ENCODE measurements around the gene XYLT1. TPM values are rescaled to one million over a fixed set of nuclear protein-coding genes. Genes with fewer than 3 reads are reported as not detected.

XYLT1 gene
- total and polyA plus RNA-seq, 2 of the 4 experiments (the other 2 are of a cell fraction): 9.0 to 12.7 TPM

DNA sequence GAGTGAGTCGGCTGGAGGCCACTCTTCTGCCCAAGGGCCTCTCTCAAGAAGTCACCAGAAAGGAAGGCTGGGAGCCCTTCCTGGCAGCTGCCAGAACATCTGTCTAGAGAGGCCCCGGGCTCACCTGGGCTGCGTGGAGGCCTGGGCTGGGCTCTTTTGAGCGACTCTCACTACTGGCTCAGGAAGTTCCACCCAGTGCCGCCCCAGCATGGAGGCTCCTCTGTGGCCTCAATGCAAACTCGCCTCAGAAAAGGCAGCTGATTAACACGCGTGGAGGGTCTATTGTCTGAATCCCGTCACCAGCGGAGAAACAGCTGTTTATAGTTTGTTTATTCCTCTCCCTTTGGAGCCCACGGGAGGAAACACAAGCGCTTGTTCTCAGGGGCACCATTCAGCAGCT is 25.3 kb downstream of the XYLT1 start:
- Histone ChIP-seq H4K20me1 (ENCODE audit: insufficient read depth, low read length) (peaks cover 4% of the 10 kb centered on the region), H3K9ac (ENCODE audit: low read depth, low read length) (no peak overlapping the region), H3K4me2 (ENCODE audit: low read depth, low read length) (no peak overlapping the region), H4K8ac (ENCODE audit: low read depth in 2 of 2, low read length in 2 of 2) (no peak overlapping the region), H3K4me3 (ENCODE audit: insufficient read depth, low read depth, low read length) (no peak overlapping the region), H4K5ac (ENCODE audit: low read depth, low read length) (no peak overlapping the region), H2BK120ac (ENCODE audit: low read depth, low read length) (no peak overlapping the region), H3K14ac (replicated peaks; ENCODE audit: low read depth, low read length) (no peak overlapping the region), H2AK9ac (replicated peaks; ENCODE audit: low read depth, low read length, poor library complexity) (no peak overlapping the region), H3K79me1 (ENCODE audit: low read depth in 1 of 2, low read length in 2 of 2) (peaks cover 0 to 28% of the 10 kb centered on the region in 2 experiments), H2BK20ac (ENCODE audit: low read depth, low read length) (no peak overlapping the region), H3K4me1 (ENCODE audit: control insufficient read depth, insufficient read depth, low read length) (0 out of 2 replicates have a peak, but pooled peaks cover 2% of the 10 kb centered on the region), H3K27me3 (ENCODE audit: control insufficient read depth, insufficient read depth, low read length) (no peaks in the 10 kb centered on the region), H3K56ac (ENCODE audit: extremely low read depth, insufficient read depth, low read length) (no peak overlapping the region), H3K23ac (ENCODE audit: low read depth, low read length) (no peak overlapping the region), H2AFZ (replicated peaks; ENCODE audit: low read length, poor library complexity) (no peak overlapping the region), H3K9me3 (ENCODE audit: control insufficient read depth, insufficient read depth, low read length) (no peaks in the 10 kb centered on the region), H2BK5ac (ENCODE audit: low read depth, low read length, poor library complexity, severe bottlenecking) (no peak overlapping the region), H3K18ac (ENCODE audit: low read depth, low read length) (no peak overlapping the region), H4K91ac (ENCODE audit: insufficient read depth, low read depth, low read length) (no peak overlapping the region), H3K4ac (ENCODE audit: low read depth, low read length) (no peak overlapping the region), H2BK15ac (ENCODE audit: low read depth, low read length) (no peak overlapping the region), H3K27ac (ENCODE audit: insufficient read depth, low read length) (no peak overlapping the region), H2AK5ac (ENCODE audit: low read depth, low read length) (no peak overlapping the region), H3K36me3 (ENCODE audit: control insufficient read depth, insufficient read depth, low read length) (no peaks in the 10 kb centered on the region), H3K9me1 (ENCODE audit: insufficient read depth, low read length) (peaks cover 3% of the 10 kb centered on the region; the same call in 1 of the 2 replicates)
- intact Hi-C loops (cut with micrococcal nuclease) (no loop called here), dilution Hi-C loops (cut with HindIII; ENCODE audit: low sequenced_read_pairs, unreplicated experiment) (no loop called here), in situ Hi-C loops (cut with MboI; ENCODE audit: low sequenced_read_pairs) (no loop called here)
- no peak for DNase-seq
- 84% methylated on average over 7 of the region's 12 CpGs; no CpG with 5 or more reads in 1 of the 2 experiments for WGBS, 2 experiments (ENCODE audit: extremely low coverage in 2 of 2, insufficient read length in 1 of 2)
- no peak for TF ChIP-seq RCOR1 (IDR thresholded peaks at IDR 0.05; ENCODE audit: insufficient replicate concordance, low read length)
- TF ChIP-seq CHD1 (IDR thresholded peaks at IDR 0.05; ENCODE audit: low read depth, low read length): no peak
- TF ChIP-seq SMC3 (IDR thresholded peaks at IDR 0.05; ENCODE audit: low read depth, low read length): no peak
- CTCF ChIA-PET: no interaction called here
- BruUV-seq (replicated peaks): no TSS peak
- no peak for ATAC-seq (ENCODE audit: low read depth)
- POLR2A ChIA-PET (ENCODE audit: unreplicated experiment): no interaction called here
